Caco-2 (cell line): Measurements from ENCODE around the gene AGAP2. TPM values are rescaled to one million over a fixed set of nuclear protein-coding genes. Genes with fewer than 3 reads are reported as not detected.

ENCODE experiments used
- BruUV-seq: library from RNA; stranded (reverse); fragments of 400-500 nt; replicated peaks from 2 replicates; lab custom pipeline; 2021; lab: Mats Ljungman, UMichigan
- CTCF ChIA-PET: fragments of 300-600 bp; sonication (Branson Sonifier 250); formaldehyde crosslinking; loops from one replicate; lab custom pipeline; 2022; ENCODE audit warnings: antibody characterized with exemption; lab: Charles Lee
- POLR2A ChIA-PET: fragments of 300-600 bp; sonication (Branson Sonifier 250); formaldehyde crosslinking; loops from one replicate; lab custom pipeline; 2022; ENCODE audit warnings: antibody characterized with exemption; lab: Charles Lee
- DNase-seq, 2 experiments: peaks; one replicate each; pipeline versions ENCODE4 v3.0.0 to v3.0.0-alpha.2; 2020 to 2022
- H3K27me3 ChIP-seq: replicated peaks from 2 replicates; pipeline ENCODE4 v1.6.0; 2011; ENCODE audit warnings: low read length; ENCODE audit not compliant: control insufficient read depth, insufficient read depth
- H3K36me3 ChIP-seq: 2 replicates; pipeline ENCODE4 v1.5.1; 2011; ENCODE audit warnings: low read length; ENCODE audit not compliant: control insufficient read depth, insufficient read depth
- H3K4me1 ChIP-seq: fragments of 250-450 bp; sonication (Bioruptor Pico); 2 replicates; pipeline ENCODE4 v1.5.1; 2020; ENCODE audit warnings: mild to moderate bottlenecking
- H3K4me3 ChIP-seq: 2 replicates; pipeline ENCODE4 v1.5.1; 2011; ENCODE audit warnings: low read depth, mild to moderate bottlenecking, control low read depth, low read length
- H3K9me3 ChIP-seq: fragments of 250-450 bp; sonication (Bioruptor Pico); 2 replicates; pipeline ENCODE4 v1.5.1; 2020; ENCODE audit warnings: mild to moderate bottlenecking, moderate library complexity
- H3K27ac Mint-ChIP-seq: one replicate; pipeline ENCODE4 v1.8.0; 2022; ENCODE audit warnings: mixed read lengths; ENCODE audit not compliant: unreplicated experiment
- H3K27me3 Mint-ChIP-seq: one replicate; pipeline ENCODE4 v1.8.0; 2022; ENCODE audit warnings: mixed read lengths; ENCODE audit not compliant: insufficient read depth, unreplicated experiment
- H3K36me3 Mint-ChIP-seq: one replicate; pipeline ENCODE4 v1.8.0; 2022; ENCODE audit warnings: mild to moderate bottlenecking, mixed read lengths; ENCODE audit not compliant: insufficient read depth, unreplicated experiment
- H3K4me1 Mint-ChIP-seq: one replicate; pipeline ENCODE4 v1.8.0; 2022; ENCODE audit warnings: low read depth, mixed read lengths; ENCODE audit not compliant: unreplicated experiment
- H3K4me3 Mint-ChIP-seq: one replicate; pipeline ENCODE4 v1.8.0; 2022; ENCODE audit warnings: mild to moderate bottlenecking, moderate library complexity, mixed read lengths; ENCODE audit not compliant: unreplicated experiment
- H3K9me3 Mint-ChIP-seq: one replicate; pipeline ENCODE4 v1.8.0; 2022; ENCODE audit warnings: mixed read lengths; ENCODE audit not compliant: unreplicated experiment
- intact Hi-C: fragments of 100-400 bp; cut with micrococcal nuclease; formaldehyde crosslinking; loops from one replicate; pipeline ENCODE4 v1.10.0; 2022; ENCODE audit not compliant: unreplicated experiment
- total RNA-seq: library from RNA; stranded (reverse); gene quantifications from 2 replicates; pipeline ENCODE4 v1.2.3, GENCODE V29; 2022
- TF ChIP-seq, protein P1 (sequence below), 2 experiments: fragments of 200-600 bp in 1 of 2; IDR thresholded peaks; 1 replicate in 1 of 2; 2 replicates in 1 of 2; pipeline versions ENCODE4 v1.5.1 to v1.8.0; 2011 to 2022; ENCODE audit warnings: antibody characterized with exemption in 1 of 2, control low read depth in 1 of 2, inconsistent platforms in 1 of 2, low read depth in 1 of 2, low read length in 1 of 2, mild to moderate bottlenecking in 1 of 2, moderate library complexity in 1 of 2; ENCODE audit not compliant: insufficient read depth in 1 of 2, severe bottlenecking in 1 of 2, unreplicated experiment in 1 of 2

AGAP2 gene
- total RNA-seq, 1 experiment from 2014 or later = 0.09 TPM

DNA sequence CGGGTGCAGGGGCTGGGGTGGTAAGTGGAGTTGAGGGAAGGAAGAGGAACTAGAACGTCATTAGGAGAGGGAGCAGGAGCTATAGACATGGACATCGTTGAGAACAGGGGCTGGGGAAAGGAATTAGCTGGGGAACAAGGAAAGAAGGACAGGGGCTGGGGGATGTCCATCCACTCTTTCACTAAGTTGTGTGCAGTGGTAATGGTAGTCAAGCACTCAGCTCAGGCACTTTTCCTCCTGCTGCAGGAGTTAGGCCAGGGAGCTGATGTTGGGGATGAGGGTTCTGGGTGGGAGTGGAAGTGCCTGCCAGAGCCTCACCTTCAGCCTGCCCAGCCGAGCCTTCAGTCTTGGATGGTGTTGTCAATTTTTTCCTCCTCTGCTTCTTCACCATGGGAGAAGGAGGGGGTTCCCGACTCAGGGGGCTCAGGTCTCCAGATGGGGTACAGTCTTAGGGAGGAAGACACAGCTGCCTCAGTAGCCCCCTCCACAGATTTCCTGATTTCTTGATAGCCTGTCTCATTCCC is 9.2 kb downstream of the AGAP2 start:
- TF ChIP-seq, protein P1, sequence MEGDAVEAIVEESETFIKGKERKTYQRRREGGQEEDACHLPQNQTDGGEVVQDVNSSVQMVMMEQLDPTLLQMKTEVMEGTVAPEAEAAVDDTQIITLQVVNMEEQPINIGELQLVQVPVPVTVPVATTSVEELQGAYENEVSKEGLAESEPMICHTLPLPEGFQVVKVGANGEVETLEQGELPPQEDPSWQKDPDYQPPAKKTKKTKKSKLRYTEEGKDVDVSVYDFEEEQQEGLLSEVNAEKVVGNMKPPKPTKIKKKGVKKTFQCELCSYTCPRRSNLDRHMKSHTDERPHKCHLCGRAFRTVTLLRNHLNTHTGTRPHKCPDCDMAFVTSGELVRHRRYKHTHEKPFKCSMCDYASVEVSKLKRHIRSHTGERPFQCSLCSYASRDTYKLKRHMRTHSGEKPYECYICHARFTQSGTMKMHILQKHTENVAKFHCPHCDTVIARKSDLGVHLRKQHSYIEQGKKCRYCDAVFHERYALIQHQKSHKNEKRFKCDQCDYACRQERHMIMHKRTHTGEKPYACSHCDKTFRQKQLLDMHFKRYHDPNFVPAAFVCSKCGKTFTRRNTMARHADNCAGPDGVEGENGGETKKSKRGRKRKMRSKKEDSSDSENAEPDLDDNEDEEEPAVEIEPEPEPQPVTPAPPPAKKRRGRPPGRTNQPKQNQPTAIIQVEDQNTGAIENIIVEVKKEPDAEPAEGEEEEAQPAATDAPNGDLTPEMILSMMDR (IDR thresholded peaks at IDR 0.05; ENCODE audit: insufficient read depth in 1 of 2, low read depth in 1 of 2, low read length in 1 of 2, severe bottlenecking in 1 of 2, unreplicated experiment in 1 of 2) = no peak
- Mint-ChIP-seq H3K4me3 (no peak overlapping the region), H3K27me3 (peaks cover 18% of the 10 kb centered on the region), H3K9me3 (no peaks in the 10 kb centered on the region), H3K27ac (no peak overlapping the region), H3K4me1 (no peaks in the 10 kb centered on the region), H3K36me3 (peaks cover 7% of the 10 kb centered on the region)
- no peaks in the 10 kb centered on the region for H3K4me1 ChIP-seq
- BruUV-seq = no TSS peak
- no peaks in the 10 kb centered on the region for H3K9me3 ChIP-seq
- no peak overlapping the region for H3K4me3 ChIP-seq
- CTCF ChIA-PET = no interaction called here
- H3K36me3 ChIP-seq = no peaks in the 10 kb centered on the region
- POLR2A ChIA-PET = no interaction called here
- intact Hi-C loops = loop anchor here (5.0 kb wide), 1 partner anchor 207 kb away; the partner anchor contains the start of genes DDIT3 and MBD6
- H3K27me3 ChIP-seq = peaks cover 3% of the 10 kb centered on the region; the same call in 1 of the 2 replicates
- no peak for DNase-seq

DNA sequence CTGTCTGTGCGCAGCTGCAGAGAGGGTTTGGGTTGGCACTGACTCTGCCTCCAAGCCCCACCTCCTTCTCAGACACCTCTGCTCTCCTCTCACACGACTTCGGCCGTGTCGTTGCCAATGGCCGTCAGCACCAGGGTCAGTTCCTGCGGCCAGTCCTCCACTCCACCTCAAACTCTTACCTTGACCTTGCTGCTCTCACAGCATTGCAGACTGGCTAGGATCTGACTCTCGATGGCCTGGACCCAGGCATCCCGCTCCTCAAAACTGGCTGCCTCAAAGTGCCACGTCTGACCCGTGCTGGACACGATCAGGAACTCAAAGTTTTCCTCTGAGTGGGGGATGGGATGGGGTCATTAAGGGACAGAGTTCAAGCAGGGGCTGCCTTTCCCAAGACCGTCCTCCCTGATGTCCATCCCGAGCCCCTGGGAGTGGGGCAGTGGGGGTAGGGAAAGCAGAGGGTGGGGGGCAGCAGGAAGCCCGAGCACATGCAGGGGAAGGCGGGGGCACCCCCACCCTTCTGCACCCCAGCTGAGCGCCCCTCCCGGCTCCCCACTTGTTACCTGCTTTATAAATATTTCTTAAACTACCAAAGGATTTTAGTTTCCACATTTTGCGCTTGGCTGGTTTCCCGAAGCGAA is 10.7 kb downstream of the AGAP2 start:
- Histone ChIP-seq H3K27me3 (no peaks in the 10 kb centered on the region), H3K36me3 (no peaks in the 10 kb centered on the region), H3K4me1 (no peaks in the 10 kb centered on the region), H3K9me3 (no peaks in the 10 kb centered on the region), H3K4me3 (no peak overlapping the region)
- Mint-ChIP-seq H3K9me3 (no peaks in the 10 kb centered on the region), H3K4me3 (peak overlapping the region; percentile 65), H3K4me1 (no peaks in the 10 kb centered on the region), H3K27me3 (peaks cover 16% of the 10 kb centered on the region), H3K36me3 (peaks cover 12% of the 10 kb centered on the region), H3K27ac (no peak overlapping the region)
- TF ChIP-seq, protein P1 (IDR thresholded peaks at IDR 0.05; ENCODE audit: insufficient read depth in 1 of 2, low read depth in 1 of 2, low read length in 1 of 2, severe bottlenecking in 1 of 2, unreplicated experiment in 1 of 2) = no peak
- CTCF ChIA-PET = no interaction called here
- POLR2A ChIA-PET = no interaction called here
- no peak for DNase-seq
- intact Hi-C loops = loop anchor here (5.0 kb wide), 1 partner anchor 206 kb away; the partner anchor contains the start of genes DDIT3 and MBD6
- BruUV-seq = no TSS peak

DNA sequence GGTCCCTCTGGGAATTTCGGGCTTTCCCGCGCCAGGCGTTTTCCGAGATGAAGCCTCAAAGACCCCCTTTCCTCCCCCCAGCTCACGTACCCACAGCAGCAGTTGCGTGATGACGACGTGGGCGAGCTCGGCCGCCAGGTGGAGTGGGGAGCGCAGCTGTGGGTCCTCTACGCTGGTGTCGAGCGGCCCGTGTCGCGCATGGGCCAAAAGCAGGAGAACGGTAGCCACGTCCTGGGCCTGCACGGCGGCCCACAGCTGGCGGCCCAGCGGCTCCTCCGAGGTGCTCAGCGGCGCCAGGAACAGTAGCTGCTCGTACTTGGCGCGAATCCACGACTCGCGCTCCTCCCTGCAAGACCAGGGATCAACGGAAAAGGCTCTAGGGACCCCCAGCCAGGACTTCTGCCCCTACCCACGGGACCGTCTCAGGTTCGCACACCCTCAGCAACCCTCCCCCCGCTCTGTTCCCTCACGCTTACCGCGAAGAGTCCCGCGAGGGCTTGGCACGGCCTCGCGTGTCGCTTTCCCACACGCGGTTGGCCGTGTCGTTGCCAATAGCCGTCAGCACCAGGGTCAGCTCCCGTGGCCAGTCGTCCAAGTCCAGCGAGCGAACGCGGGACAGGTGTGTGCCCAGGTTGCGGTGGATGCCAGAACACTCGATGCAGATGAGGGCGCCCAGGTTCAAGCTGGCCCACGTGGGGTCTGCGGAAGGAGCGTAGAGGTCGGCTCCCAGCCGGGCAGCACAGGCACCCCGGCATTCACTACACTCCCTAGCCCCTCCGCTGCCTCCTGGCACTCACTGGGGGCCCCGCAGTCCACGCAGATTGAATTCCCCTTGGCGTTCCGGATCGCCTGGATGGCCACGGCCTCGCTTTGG is 11.4 kb downstream of the AGAP2 start:
- H3K27me3 ChIP-seq = no peaks in the 10 kb centered on the region
- peak overlapping the region; percentile 85 for H3K4me3 Mint-ChIP-seq
- TF ChIP-seq, protein P1 (IDR thresholded peaks at IDR 0.05; ENCODE audit: insufficient read depth in 1 of 2, low read depth in 1 of 2, low read length in 1 of 2, severe bottlenecking in 1 of 2, unreplicated experiment in 1 of 2) = no peak
- ChIA-PET CTCF (interaction anchor here (2.0 kb wide), 1 partner anchor 9 kb away, joined by 32 read pairs; no protein-coding TSS in a partner anchor), POLR2A (no interaction called here)
- BruUV-seq = no TSS peak
- H3K4me1 ChIP-seq = no peaks in the 10 kb centered on the region
- no peaks in the 10 kb centered on the region for H3K36me3 ChIP-seq
- H3K27me3 Mint-ChIP-seq = peaks cover 16% of the 10 kb centered on the region
- H3K4me3 ChIP-seq = peak overlapping the region; percentile 55
- H3K27ac Mint-ChIP-seq = no peak overlapping the region
- DNase-seq = no peak
- H3K36me3 Mint-ChIP-seq = peaks cover 12% of the 10 kb centered on the region
- no peaks in the 10 kb centered on the region for H3K9me3 ChIP-seq
- no peaks in the 10 kb centered on the region for H3K9me3 Mint-ChIP-seq
- H3K4me1 Mint-ChIP-seq = no peaks in the 10 kb centered on the region
- intact Hi-C loops = loop anchor here (1.0 to 5.0 kb wide), 2 partner anchors 9 to 205 kb away; partner anchors contain the start of genes DDIT3 and MBD6
